GM19397 (cell line): ENCODE results near the gene ERO1B.
"Not testable (repeated sequence)": the region's sequence is repeated elsewhere in the genome, so short reads cannot be mapped to it uniquely, and the experiment has no call there.

Experiments used
- ATAC-seq: cut with Tn5 transposase; IDR thresholded peaks from one replicate; pipeline ENCODE4 v1.9.1; 2021; ENCODE audit warnings: mild to moderate bottlenecking, moderate library complexity; ENCODE audit not compliant: unreplicated experiment

The ERO1B gene

DNA sequence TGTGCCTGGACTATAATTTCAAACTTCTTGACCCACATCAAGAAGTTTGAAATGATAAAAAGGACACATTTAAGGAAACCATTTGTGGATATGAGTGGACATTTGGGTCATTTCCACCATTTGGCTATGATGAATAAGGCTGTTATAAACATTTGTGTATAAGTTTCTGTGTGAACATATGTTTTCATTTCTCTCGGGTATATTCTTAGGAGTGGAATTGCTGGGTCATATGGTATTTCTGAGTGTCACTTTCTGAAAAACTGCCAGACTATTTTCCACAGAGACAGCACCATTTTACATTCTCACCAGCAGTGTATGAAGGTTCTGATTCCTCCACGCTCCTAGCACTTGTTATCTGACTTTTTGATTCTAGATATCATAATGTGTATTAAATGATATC lies 88.6 kb downstream of the ERO1B start:
- ATAC-seq: no peak

DNA sequence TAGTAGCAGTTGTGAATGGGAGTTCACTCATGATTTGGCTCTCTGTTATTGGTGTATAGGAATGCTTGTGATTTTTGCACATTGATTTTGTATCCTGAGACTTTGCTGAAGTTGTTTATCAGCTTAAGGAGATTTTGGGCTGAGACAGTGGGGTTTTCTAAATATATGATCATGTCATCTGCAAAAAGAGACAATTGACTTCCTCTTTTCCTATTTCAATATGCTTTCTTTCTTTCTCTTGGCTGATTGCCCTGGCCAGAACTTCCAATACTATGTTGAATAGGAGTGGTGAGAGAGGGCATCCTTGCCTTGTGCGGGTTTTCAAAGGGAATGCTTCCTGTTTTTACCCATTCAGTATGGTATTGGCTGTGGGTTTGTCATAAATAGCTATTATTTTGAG lies 93.7 kb downstream of the ERO1B start:
- ATAC-seq: not testable (repeated sequence)

DNA sequence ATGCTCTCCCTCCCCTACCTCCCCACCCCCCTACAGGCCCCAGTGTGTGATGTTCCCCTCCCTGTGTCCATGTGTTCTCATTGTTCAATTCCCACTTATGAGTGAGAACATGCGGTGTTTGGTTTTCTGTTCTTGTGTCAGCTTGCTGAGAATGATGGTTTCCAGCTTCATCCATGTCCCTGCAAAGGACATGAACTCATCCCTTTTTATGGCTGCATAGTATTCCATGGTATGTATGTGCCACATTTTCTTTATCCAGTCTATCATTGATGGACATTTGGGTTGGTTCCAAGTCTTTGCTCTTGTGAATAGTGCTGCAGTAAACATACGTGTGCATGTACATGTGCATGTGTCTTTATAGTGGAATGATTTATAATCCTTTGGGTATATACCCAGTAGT lies 95.3 kb downstream of the ERO1B start:
- ATAC-seq: not testable (repeated sequence)

DNA sequence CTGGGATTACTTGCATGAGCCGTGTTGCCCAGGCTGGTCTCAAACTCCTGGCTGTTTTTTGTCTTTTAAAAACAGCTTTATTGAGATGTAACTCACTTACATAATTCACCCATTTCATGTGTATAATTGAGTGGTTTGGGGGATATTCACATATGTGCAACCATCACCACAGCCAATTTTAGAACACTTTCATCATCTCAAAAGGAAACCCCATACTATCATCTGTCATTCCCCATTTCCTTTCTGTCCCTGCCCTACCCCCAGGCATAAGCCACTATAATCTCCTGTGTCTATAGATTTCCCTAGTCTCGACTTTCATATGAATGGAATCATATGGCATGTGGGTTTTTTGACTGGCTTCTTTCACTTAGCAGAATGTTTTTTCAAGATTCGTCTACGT lies 96.1 kb downstream of the ERO1B start:
- no peak for ATAC-seq

DNA sequence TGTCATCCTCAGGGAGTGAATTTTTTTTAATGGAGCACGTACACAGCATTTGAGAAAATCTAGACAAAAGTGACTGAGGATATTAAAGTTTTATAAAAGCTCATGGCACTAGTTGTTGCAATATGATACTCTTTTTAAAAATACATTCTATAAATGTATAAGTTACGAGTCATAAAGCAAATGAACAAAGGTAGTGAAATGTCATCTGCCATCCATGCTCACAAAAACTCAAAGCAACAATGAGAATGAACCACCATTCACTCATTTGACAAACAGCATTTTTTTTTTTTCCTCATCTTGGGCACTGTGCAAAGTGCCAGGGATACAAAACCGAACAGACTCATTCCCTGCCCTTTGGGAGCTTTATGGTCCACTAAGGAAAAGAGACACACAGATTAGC lies 100.7 kb downstream of the ERO1B start:
- ATAC-seq: no peak

DNA sequence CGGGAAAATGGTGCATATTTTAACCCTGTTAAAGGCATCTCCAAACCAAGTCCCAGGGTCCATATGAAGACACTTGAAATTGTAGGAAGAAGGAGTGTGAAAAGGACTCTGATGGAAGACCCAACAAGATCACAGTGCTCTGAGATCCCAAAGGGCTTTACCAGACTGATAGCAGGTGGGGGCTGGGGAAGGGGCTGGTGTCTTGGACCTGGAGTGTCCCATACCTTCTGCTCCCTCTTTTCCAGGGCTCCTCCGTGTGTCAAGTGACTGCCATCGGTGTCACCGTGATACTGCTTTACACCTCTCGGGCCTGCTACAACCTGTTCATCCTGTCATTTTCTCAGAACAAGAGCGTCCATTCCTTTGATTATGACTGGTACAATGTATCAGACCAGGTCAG lies 102.1 kb downstream of the ERO1B start:
- no peak for ATAC-seq

DNA sequence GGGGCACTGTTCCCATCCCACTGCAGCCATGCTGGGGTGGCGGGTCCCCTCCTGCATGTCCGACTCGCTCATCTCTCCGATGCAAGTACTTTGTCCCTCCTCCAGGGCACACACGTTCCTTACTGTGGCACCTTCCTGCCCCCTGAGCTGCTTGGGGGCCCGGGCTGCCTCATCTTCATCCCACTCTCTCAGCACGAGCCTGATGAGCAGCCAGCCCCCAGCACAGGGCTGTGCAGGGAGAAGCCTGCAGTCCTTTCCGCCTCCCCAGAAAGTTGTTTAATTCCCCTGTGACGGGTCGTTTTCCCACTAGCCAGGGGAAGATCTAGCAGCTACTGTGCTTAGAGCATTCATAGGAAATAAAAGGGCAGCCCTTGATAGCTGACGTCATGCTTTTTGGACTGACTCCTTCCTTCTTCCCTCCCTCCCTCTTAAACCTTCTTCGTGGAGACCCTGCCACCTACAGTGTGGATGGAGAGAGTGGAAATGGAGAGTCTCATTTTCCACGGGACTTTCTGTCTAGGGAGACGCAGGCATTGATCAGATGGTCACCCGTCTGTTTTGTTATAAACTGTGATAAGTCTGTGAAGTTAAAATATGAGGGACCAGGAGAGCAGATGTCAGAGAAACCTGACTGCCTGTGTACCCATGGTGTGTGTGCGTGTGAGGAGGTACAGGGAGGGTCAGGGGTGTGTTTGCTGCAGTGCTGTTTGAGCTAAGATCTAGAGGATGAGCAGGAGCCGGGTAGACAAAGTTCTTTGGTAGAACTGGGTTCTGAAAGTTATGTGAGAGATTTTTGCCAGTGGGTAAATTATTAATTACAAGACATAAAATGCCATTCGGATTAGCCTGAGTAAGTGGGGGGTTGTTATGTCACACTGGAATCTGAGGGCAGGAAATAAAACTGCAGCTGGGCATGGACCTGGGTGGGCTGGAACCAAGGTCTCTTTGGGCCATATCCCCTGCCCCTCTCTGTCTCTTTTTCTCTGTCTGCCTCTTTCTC lies 105.1 kb downstream of the ERO1B start:
- no peak for ATAC-seq

DNA sequence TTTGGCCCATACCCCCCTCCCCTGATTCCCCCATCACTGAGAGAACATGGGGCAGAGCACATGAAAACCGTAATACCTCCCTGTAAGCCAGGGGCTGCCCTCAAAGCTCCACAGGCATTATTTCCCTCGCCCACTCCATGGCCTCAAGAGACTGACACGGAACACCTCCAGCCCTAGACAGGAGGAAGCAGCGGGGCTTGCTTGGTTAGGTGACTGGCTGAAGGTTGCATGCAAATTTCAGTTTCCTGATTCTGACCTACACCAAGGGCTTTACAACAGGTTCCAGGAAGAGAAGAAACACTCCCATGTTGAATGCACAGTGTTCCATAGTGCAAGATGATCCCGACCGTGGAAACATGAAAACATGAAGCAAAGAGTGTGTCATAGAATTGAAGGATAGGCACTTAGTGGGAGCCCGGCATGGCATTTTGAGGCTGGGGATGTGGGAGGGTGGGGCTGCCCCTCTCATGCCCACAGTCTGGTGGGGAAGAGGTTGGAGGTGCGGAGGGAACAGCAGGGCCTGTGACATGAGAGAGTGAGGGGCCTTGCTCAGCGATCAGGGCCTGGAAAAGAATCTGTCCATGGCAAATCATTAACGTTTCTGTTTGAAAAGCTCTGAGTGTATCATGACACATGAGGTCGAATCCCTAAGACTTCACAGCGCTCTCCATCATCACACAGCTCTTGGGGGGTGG lies 106.0 kb downstream of the ERO1B start:
- ATAC-seq: peak; percentile 87

DNA sequence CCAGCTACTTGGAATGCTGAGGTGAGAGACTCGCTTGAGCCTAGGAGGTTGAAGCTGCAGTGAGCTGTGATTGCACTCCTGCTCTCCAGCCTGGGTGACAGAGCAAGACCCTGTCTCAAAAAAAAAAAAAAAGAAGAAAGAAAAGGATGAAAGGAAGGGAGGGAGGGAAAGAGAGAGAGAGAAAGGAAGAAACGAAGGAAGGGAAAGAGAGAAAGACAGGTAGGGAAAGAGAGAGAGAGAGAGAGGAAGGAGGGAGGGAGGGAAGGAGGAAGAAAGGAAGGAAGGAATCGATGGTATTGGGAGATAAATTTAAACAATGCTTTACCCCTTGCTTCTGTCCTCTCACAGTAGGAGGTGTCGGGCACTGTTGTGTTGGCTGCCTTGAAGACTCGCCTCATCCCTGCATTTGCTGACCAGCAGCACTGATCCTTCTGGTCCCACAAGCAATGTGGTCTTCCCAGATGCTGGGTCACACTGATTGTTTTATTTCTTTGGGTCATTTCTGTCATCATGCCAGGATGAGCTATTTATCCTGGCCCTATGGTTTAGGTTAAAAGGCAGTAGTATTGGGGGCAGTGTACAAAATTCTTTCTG lies 108.5 kb downstream of the ERO1B start:
- ATAC-seq: no peak

DNA sequence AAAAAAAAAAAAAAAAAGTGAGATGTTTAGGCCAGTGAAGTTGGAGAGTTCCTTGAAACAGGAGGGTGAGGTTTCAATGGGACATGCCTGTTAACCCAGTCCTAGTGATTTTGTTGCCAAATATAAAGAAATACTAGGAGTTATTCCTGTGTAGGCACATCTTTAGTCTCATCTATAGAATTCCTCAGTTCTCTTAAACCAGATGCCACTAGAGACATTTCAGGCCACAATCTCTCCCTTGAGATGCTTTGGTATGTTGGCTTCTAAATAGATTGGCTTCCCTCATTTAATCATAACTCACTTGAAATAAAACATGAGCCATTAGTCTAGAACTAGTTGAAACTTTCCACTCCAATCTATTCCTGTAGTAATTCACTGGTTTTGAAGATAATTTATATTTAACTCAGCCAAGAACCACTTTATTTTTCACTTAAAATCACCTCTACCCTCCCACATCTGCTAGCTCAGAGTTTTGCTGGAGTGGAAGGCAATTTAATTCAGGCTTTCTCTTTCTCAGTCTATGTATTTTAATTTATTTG lies 109.6 kb downstream of the ERO1B start:
- no peak for ATAC-seq

DNA sequence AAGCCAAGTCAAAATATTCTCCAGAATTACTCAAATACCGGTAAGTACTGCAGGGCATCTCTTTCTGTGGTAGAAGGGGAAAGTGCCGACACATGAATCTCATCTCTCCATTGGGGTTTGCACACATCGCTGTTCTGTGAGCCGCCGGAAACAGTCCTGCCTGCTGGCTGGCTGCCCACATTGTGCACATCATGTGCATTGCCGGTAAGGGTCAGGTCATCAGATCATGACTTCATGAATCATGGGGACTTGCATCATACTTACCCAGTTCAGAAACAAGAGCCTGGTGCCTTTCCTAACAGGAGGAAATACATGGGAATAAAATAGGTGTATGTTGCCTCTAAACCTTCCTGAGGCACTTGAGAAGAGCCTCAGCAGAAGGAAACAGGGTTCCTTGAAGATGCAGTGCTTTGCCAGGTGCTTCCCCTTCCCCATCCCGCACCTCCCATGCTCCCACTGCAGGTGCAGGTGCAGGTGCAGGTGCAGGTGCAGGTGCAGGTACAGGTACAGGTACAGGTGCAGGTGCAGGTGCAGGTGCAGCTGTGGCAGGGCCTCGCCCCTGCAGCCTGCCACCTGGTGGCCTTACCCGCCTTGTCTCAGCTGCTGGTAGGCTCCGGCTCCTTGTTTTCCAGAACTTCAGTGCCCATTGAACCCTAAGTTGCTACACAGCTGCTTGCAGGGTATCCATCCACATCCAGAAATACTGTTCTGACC lies 112.9 kb downstream of the ERO1B start:
- ATAC-seq: no peak

DNA sequence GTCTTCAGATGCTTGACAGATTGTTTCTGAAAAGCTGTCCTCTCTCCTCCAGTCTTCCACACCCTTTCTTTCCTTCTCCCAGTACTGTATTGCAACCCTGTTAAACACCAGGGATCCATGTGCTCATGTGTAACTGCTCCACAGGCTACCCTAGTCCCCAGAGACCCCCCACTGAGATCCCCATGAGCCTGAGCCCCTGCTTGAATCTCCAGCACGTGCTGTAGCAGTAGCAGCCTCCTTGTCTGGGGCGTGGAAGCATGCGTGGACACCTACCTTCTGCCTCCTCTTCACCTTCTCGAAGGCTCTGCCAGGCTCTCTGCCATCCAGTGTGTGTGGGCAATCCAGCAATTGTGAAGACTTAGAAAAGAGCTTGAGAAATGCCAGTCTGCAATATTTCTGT lies 114.2 kb downstream of the ERO1B start:
- ATAC-seq: no peak

DNA sequence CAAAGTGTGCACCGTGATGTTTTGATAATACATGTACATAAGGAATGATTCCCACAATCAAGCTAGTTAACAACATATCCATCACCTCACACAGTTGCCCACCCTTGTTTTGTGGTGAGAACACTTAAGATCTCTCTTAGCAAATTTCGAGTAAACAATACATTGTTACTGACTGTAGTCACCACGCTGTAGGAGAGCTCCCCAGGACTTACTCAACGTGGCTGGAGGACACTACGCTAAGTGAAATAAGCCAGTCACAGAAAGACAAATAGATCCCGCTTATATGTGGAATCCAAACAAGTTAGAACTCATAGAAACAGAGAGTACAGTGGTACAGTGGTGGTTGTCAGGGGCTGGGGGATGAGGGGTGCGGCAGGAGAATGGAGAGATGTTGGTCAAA lies 114.6 kb downstream of the ERO1B start:
- ATAC-seq: no peak

DNA sequence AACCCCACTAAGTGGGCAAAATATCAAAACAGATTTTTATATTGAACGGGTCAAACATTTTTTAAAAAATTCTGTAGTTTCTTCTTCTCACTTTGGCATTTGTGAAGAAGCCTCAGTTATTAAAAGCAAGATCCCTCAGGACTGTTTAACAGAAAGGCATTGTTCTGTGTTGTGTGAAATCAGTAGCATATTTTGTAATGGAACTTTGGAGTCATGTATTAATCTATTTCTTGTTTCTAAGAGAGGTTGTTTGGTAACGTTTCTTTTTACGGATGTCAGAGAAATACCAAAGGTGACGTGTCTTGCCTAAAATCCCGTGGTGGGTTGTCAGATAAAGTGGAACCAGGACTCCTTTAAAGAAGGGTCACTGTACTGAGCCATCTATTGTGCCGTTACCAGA lies 115.7 kb downstream of the ERO1B start:
- no peak for ATAC-seq
